Upper lobe of right lung (tissue), 1 donor: ENCODE measurements around the gene WNT1. TPM values are rescaled to one million over a fixed set of nuclear protein-coding genes. Genes with fewer than 3 reads are reported as not detected.

Experiments
- ATAC-seq: fragments of 200-7000 bp; cut with Tn5 transposase; one replicate; pipeline ENCODE4 v1.9.1; 2020; ENCODE audit warnings: mild to moderate bottlenecking, moderate library complexity
- DNase-seq: peaks from one replicate; pipeline ENCODE4 v3.0.0-alpha.2; 2020
- H3K27ac ChIP-seq: fragments of 200-600 bp; one replicate; pipeline ENCODE4 v1.8.0; 2022
- H3K27me3 ChIP-seq: fragments of 200-600 bp; one replicate; pipeline ENCODE4 v1.8.0; 2022; ENCODE audit warnings: mild to moderate bottlenecking
- H3K36me3 ChIP-seq: fragments of 200-600 bp; one replicate; pipeline ENCODE4 v1.8.0; 2022
- H3K4me1 ChIP-seq: fragments of 200-600 bp; one replicate; pipeline ENCODE4 v1.8.0; 2022
- H3K4me3 ChIP-seq: fragments of 200-600 bp; one replicate; pipeline ENCODE4 v1.8.0; 2022; ENCODE audit warnings: mild to moderate bottlenecking
- H3K9me3 ChIP-seq: fragments of 200-600 bp; one replicate; pipeline ENCODE4 v1.8.0; 2022
- intact Hi-C: fragments of 100-400 bp; cut with DNase I; formaldehyde crosslinking; loops from one replicate; pipeline ENCODE4 v1.11.0; 2022
- total RNA-seq: library from RNA; stranded (reverse); fragmentation: NEBNext Ultra II Directional; extraction: Animal tissue kit (Norgen Biotek cat#: 25700); gene quantifications from one replicate; pipeline ENCODE4 v1.2.1, GENCODE V29; 2021
- TF ChIP-seq, protein P1 (sequence below): fragments of 200-600 bp; IDR thresholded peaks from one replicate; pipeline ENCODE4 v1.8.0; 2022; ENCODE audit warnings: antibody characterized with exemption
- donor health status: DM: no; HTN: yes; CAD: no; lungs with severe emphysema.

Gene WNT1
- total RNA-seq, 1 donor from 2014 or later = not detected

DNA sequence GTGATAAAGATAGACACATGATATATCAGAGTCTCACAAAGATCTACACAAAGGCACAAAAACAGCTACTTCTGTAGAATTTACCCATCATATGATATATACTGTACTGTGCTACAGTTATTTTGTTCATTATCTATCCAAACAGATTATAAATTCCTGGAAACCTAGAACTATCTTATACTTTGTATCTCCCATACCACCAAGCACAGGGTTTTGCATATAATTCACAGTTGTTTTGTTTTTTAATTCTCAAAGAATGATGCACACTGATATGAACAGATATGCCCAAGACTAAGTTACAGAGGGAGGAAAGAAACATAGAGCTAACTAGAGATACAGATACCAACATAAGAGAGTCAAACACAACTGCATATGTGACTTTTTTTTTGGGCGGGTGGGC is 37.1 kb downstream of the WNT1 start:
- DNase-seq = no peak
- no peak for ATAC-seq
- H3K36me3 ChIP-seq = peaks cover 21% of the 10 kb centered on the region
- TF ChIP-seq, protein P1, sequence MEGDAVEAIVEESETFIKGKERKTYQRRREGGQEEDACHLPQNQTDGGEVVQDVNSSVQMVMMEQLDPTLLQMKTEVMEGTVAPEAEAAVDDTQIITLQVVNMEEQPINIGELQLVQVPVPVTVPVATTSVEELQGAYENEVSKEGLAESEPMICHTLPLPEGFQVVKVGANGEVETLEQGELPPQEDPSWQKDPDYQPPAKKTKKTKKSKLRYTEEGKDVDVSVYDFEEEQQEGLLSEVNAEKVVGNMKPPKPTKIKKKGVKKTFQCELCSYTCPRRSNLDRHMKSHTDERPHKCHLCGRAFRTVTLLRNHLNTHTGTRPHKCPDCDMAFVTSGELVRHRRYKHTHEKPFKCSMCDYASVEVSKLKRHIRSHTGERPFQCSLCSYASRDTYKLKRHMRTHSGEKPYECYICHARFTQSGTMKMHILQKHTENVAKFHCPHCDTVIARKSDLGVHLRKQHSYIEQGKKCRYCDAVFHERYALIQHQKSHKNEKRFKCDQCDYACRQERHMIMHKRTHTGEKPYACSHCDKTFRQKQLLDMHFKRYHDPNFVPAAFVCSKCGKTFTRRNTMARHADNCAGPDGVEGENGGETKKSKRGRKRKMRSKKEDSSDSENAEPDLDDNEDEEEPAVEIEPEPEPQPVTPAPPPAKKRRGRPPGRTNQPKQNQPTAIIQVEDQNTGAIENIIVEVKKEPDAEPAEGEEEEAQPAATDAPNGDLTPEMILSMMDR = no peak
- H3K27me3 ChIP-seq = no peaks in the 10 kb centered on the region
- no peaks in the 10 kb centered on the region for H3K9me3 ChIP-seq
- H3K4me1 ChIP-seq = peaks cover 13% of the 10 kb centered on the region
- H3K27ac ChIP-seq = no peak overlapping the region
- no peak overlapping the region for H3K4me3 ChIP-seq
- intact Hi-C loops = no loop called here

DNA sequence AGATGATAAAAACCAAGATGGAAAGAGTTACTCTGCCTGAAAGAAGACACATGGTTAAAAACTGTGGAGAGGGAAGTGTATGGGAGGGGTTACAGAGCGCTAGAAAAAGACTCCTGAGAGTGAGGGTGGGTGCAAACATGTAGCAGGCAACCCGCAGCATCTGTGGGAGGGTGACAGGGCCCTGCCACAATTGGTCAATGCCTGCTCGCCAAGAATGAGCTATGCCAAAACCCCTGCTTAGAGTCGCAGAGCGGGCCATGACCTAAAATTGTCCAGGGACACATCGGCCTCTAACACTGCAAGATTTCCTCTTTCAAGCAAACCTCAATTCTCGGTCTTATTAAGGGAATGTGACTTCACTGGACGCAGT is 39.8 kb downstream of the WNT1 start:
- no peaks in the 10 kb centered on the region for H3K27me3 ChIP-seq
- TF ChIP-seq, protein P1 = no peak
- no peaks in the 10 kb centered on the region for H3K9me3 ChIP-seq
- peaks cover 13% of the 10 kb centered on the region for H3K4me1 ChIP-seq
- H3K4me3 ChIP-seq = peak overlapping the region; percentile 94
- peaks cover 21% of the 10 kb centered on the region for H3K36me3 ChIP-seq
- peak; percentile 15 for ATAC-seq
- intact Hi-C loops = no loop called here
- H3K27ac ChIP-seq = peak overlapping the region; percentile 97
- no peak for DNase-seq

DNA sequence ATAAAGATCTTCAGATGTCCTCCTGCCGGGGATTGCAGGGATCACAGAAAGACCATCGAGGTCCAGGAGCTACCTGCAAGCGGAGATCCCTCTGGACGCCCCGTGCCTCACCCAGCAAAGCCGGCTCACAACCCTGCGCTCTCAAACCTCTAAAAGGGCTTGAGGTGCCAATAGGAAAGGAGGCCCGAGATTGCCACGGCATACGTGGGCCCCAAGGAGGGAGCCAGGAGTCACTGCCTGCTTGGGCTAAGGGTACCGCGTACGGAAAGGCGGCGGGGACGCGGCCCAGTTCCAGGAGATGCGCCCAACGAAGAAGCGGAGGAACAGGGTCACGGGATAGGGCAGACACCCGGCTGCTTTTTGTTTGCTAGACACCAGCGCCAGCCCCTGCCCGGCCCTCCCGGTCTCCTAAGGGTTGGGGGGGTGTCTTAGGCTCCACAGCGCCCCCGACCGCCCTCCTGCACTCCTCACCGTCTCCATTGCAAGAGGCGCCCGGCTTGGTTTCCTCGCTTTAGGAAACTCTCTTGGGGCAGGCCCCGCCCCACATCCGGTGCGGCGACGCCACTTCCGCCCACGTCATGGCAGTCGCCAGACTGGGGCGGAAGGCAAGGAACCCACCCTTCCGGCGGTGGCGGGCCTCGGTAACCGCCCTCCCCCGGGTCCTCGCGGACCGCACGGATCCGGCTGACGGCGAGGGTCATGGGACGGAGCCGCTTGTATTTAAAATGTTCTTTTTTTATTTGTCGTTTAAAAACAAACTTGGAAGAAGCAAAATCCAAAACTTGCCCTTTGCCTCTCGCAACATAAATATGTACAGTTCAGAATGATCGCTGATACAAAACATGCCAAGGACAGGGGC is 40.4 kb downstream of the WNT1 start, which contains the start of gene PRKAG1:
Gene PRKAG1, minus strand, starts transcription at position 516 of the 859 bp plus-strand sequence. Its CDS starts 36 bp downstream, at position 480.
- no peaks in the 10 kb centered on the region for H3K9me3 ChIP-seq
- H3K36me3 ChIP-seq = peaks cover 26% of the 10 kb centered on the region
- H3K27me3 ChIP-seq = no peaks in the 10 kb centered on the region
- H3K27ac ChIP-seq = peak within 1 kb of the TSS; percentile 97
- H3K4me3 ChIP-seq = peak within 1 kb of the TSS; percentile 94
- peaks cover 13% of the 10 kb centered on the region for H3K4me1 ChIP-seq
- TF ChIP-seq, protein P1 = peak; percentile 57
- peak; percentile 98 for DNase-seq
- peak; percentile 96 for ATAC-seq
- intact Hi-C loops = no loop called here

DNA sequence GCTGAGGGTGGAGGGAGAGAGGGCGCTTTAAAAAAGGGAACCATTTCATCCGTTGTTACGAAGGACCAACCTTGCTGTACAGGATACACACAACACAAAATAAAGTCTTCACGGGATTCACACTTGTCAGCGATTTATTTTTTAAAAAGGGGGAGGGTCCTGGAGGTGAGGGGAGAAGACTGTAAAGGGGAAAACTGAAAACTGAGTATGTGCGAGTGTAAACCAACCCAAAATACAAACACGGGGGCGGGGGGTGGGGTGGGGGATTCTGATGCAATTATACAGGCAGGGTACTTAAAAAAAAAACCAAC is 41.0 kb downstream of the WNT1 start:
- H3K9me3 ChIP-seq = no peaks in the 10 kb centered on the region
- intact Hi-C loops = no loop called here
- peaks cover 32% of the 10 kb centered on the region for H3K36me3 ChIP-seq
- no peak for DNase-seq
- ATAC-seq = peak; percentile 8
- H3K4me1 ChIP-seq = peaks cover 13% of the 10 kb centered on the region
- H3K27me3 ChIP-seq = no peaks in the 10 kb centered on the region
- TF ChIP-seq, protein P1 = no peak
- peak overlapping the region; percentile 94 for H3K4me3 ChIP-seq
- H3K27ac ChIP-seq = peak overlapping the region; percentile 97

DNA sequence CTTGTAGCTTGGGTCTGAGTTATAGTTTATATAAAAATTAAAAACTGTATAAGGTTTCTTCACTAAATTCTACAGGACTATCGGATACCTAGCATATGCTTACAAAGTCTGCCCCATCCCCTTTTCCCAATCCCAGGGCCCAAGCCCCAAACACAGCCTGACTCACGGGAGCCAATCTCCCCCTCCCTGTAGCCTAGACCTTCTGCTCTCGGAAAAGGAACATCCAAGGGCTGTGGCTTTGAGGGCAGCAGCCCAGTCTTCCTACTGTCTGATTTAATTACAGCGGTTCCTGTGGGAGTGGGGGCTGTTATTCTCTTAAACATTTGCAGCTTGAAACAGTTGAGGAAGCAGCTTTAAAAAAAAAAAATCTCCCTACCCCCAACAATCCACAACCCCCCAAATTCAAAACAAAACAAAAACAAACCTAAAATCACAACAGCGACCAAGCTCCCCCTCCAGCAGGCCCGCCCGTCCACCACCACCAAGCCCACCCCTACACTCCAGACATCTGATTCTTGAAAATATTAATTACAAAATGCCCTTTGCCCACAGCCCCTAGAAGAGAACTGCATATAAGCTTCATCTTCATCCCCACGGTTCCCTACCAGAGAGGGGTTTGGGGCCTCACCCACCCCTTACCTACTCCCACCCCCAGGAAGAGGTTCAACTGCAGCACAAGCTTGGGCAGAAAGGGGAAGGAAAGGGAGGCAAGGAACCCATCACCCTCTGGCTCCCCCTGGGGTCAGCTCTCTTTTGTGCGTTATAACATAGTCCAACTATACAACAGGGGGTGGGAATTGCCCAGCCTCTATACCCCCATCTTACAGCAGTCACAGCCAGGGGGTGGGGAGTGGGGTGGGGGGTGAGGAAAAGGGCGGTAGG is 41.6 kb downstream of the WNT1 start:
- peak; percentile 2 for ATAC-seq
- H3K27me3 ChIP-seq = no peaks in the 10 kb centered on the region
- intact Hi-C loops = no loop called here
- TF ChIP-seq, protein P1 = peak; percentile 12
- H3K4me3 ChIP-seq = peak overlapping the region; percentile 94
- H3K27ac ChIP-seq = peak overlapping the region; percentile 97
- H3K4me1 ChIP-seq = peaks cover 13% of the 10 kb centered on the region
- no peak for DNase-seq
- H3K36me3 ChIP-seq = peaks cover 38% of the 10 kb centered on the region
- H3K9me3 ChIP-seq = no peaks in the 10 kb centered on the region
